ENCODE data around the gene B3GNT9.

Gene B3GNT9, protein sequence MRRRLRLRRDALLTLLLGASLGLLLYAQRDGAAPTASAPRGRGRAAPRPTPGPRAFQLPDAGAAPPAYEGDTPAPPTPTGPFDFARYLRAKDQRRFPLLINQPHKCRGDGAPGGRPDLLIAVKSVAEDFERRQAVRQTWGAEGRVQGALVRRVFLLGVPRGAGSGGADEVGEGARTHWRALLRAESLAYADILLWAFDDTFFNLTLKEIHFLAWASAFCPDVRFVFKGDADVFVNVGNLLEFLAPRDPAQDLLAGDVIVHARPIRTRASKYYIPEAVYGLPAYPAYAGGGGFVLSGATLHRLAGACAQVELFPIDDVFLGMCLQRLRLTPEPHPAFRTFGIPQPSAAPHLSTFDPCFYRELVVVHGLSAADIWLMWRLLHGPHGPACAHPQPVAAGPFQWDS

DNA sequence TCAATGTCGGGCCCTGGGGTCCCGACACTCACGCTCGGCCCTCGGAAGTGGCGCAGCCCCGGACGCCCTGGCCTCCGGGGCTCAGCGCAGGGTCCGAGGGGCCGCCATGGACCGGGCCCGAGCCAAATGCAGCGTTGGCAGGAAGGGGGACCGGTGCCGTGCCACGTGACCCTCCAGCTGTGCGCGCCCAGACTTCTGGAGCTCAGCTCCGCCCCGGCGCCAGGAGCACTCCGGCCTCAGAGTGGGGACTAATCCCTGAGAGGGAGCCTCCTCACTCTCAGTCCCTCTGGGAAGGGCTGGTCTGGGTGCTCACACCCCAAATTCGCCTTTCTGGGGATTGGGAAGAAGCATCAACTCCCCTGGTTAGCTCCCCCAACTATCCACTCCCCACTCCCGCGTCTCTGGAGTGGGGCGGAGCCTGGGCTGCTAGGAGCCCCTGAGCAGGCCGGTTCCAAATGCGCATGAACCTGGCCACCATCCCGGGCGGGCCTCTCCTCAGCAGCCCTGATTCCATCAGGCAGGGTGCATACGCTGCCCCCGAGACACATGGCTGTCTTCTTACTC lies at the start of gene B3GNT9:
Gene B3GNT9, minus strand, starts transcription at position 166 of the 564 bp plus-strand sequence. CDS start 513 bp downstream, outside the sequence.
- no peak for DNase-seq

DNA sequence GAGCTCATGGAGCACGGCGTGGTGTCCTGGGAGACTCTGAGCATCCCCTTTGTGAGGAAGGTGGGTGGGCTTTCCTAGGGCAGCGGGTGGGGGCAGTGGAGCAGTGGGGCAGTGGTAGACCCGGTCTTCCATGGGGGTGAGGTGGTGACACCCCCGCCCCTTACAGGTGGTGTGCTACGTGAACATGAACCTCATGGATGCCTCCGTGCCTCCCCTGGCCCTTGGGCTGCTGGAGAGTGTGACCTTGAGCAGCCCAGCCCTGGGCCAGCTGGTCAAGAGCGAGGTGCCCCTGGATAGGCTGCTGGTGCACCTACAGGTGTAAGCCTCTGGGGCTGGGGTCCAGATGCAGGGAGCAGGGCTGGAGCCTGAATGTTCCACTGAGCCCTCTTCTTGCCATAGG lies 49.7 kb upstream of the B3GNT9 start:
- DNase-seq, result no peak

DNA sequence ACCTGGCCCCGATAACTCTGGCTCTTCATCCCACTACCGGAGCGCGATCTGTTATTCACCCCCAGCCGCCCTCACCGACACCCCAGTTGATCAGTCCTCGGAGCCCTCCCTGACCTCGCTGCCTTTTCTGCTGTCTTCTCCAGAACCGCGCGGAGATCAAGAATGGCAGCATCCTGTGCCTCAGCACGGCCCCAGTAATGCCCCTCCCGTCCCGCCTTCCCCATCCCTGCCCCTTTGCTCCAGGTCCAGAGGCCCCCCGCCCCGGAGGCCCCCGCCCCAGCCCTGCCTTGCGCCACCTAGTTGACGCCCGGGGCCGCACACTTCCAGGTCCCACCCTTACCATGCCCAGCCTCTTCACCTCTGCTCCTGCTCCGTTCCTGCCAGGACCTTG lies 49.0 kb upstream of the B3GNT9 start:
- no peak for DNase-seq

DNA sequence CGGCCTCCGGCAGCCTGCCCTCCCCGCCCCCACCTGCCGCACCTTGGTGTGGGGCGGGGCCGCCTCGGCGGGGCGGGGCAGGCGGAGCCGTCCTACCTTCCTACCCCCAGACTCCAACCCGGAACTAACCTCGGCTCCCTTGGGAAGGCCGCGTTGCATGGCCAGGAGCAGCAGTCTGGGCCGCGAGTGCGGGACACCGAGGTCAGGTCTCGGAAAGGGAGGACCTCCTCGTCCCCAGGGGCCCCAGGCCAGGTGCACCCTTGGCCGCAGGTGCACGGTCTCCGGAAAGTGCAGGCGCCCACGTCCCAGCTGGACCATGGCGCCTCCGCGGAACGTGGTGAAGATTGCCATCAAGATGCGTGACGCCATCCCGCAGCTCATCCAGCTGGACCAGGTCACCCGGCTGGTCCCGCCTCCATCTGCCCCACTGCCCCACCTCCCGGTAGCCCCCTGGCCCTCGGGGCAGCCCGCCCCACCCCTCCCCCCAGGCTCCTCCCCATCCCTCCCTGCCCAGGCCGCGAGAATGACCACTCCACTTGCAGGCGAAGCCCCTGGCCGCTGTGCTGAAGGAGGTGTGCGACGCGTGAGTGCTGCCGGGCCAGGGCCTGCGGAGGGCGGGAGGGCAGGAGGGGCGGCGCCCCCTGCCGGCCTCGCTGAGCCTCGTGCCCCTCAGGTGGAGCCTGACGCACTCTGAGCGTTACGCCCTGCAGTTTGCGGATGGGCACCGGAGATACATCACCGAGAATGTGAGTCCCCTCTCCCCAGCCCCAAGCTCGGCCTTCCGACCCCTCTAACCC lies 48.4 kb upstream of the B3GNT9 start, which contains the start of gene ELMO3:
Gene ELMO3, plus strand, starts transcription at position 121 of the 797 bp plus-strand sequence. Its CDS starts 196 bp downstream, at position 317.
- no peak for DNase-seq

DNA sequence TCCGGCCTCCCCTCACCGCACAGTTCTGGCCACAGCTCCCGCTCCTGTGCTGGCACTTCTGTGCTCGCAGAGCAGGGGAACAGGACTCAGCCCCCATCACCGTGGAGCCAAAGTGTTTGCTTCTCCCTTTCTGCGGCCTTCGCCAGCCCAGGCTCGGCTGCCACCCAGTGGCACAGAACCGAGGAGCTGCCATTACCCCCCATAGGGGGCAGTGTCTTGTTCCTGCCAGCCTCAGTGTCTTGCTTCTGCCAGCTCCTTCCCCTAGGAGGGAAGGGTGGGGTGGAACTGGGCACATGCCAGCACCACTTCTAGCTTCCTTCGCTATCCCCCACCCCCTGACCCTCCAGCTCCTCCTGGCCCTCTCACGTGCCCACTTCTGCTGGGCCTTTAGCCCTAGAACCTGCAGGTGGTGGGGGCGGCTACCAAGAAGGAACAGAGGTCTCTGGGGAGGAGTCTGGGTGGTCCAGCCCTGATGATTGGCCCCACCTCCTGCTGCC lies 47.5 kb upstream of the B3GNT9 start:
- peak; percentile 64 for DNase-seq

DNA sequence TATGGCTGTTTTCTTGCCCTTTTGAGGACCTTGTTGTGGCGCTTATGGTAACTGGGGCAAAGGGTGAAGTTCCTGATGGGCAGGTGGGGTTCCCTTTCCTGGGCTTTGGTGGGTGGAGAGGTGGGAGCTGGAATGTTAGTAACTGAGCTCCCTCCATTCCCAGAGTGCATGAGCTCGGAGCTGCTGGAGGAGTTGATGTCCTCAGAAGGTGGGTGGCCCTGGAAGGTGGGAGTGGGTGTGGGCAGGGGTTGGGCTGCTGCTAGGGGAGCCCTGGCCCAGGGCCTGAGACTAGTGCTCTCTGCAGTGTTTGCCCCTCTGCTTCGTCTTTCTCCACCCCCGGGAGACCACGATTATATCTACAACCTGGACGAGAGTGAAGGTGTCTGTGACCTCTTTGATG lies 46.9 kb upstream of the B3GNT9 start:
- no peak for DNase-seq

DNA sequence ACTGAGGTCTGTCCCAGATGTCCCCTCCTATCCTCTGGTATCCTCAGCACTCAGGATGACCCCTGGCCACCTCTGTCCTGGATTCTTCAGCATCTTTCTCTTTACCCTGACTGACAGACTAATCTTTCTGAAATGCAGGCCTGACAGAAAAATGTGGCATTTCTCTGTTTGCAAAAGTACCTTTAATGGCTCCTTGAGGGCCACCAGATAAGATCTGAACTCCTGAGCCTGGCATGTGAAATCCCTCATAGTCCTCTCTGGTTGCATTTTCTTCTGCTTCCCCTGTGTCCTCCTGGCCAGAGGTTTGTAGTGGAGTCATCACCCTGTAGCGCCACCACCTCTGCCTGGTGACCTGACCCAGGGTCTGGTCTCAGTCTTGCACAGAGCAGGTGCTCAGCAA lies 46.1 kb upstream of the B3GNT9 start:
- no peak for DNase-seq

DNA sequence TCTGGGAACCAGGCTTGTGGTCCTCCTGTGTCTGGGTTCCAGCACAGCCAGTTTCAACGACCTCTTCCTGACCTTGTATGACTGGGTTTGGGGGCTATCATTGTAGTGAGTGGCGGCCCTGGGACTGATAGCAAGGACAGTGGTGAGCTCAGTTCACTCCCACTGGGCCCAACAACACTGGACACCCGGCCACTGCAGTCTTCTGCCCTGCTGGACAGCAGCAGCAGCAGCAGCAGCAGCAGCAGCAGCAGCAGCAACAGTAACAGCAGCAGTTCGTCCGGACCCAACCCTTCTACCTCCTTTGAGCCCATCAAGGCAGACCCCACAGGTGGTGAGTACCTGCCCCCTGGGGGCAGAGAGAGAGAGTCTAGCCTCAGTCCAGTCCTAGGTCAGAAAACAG lies 44.9 kb upstream of the B3GNT9 start:
- DNase-seq, result no peak

DNA sequence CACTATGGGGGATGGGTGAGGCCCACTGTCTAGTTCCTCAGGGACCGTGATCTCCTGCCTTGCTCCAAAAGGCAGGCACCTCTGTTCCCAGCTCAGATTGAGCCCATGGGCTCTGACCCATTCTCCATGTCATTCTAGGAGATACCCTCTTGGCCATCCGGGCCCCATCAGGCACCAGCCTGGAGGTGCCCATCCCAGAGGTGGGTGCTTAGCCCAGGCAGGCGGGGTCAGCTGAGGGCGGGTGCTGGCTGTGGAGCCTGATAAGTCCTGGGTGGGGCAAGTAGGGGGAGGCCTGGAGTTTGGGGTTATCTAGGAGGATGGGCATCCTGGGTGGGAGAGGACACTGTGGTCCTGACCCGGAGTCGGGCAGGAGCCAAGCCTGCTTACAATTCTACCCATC lies 43.5 kb upstream of the B3GNT9 start:
- DNase-seq, result no peak

DNA sequence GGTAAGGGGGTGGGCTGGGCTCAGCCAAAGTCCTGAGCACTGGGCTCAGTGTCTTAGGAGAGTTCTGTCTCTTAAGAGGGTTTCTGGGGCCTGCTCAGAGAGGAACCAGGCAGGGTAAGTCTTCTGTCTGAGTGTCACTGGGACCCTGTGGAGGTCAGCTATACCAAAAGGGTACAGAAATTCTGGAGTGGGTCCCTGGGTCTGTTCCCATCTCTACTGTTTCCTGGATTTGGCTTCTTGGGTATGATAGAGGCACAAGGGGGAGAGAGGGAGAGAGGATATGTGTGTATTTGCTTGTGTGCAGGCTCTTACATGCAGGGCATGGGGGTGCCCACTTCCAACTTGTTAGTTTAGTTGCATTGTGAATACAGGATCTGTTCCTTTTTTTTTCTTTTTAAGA lies 42.7 kb upstream of the B3GNT9 start:
- no peak for DNase-seq

DNA sequence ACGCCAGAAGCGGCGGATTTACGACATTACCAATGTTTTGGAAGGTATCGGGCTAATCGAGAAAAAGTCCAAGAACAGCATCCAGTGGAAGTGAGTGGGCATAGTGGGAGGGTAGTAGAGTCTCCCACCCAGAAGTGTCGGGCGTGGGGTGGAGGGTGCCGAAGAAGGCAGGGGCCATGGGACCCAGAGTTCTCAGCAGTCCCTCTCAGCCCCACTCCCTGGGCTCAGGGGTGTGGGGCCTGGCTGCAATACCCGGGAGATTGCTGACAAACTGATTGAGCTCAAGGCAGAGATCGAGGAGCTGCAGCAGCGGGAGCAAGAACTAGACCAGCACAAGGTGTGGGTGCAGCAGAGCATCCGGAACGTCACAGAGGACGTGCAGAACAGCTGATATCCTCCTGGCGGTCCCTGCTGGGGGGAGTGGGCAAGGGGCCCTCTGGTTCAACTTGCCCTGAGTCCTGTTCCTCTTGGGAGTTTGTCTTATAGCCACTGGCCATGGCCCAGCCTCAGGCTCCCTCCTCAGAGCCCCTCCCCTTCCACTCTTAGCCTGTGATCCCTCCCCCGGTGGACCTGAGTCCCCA lies 42.1 kb upstream of the B3GNT9 start:
- no peak for DNase-seq

DNA sequence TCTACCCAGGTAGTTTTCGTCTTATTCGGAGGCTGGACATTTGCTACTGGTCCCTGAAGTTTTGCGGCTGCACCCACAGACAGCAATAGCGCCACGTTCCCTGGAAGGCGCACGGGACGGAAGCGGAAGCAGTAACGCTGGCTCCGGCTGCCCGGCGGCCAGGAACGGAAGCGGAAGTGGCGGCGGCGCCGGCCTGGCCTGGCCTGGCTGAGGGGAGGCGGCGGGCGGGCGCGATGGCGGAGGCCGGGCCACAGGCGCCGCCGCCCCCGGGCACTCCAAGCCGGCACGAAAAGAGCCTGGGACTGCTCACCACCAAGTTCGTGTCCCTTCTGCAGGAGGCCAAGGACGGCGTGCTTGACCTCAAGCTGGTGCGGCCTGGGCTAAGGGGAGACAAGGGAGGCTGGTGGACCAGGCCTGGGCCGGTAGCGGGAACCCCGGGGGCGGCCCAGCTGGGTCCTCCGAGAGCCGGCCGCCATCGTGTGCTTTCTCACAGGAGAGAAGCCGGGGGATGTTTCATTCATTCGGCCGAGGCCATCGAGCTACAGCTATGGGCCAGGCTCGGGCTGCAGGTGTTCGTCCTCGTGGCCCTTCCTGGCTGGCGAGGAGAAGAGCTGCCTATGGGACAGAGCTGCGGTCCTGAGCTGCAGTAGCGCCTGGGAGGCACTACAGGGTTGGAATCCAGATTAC lies 41.3 kb upstream of the B3GNT9 start, which contains the start of gene E2F4:
Gene E2F4, plus strand, starts transcription at position 161 of the 687 bp plus-strand sequence. Its CDS starts 73 bp downstream, at position 234.
- peak; percentile 96 for DNase-seq

DNA sequence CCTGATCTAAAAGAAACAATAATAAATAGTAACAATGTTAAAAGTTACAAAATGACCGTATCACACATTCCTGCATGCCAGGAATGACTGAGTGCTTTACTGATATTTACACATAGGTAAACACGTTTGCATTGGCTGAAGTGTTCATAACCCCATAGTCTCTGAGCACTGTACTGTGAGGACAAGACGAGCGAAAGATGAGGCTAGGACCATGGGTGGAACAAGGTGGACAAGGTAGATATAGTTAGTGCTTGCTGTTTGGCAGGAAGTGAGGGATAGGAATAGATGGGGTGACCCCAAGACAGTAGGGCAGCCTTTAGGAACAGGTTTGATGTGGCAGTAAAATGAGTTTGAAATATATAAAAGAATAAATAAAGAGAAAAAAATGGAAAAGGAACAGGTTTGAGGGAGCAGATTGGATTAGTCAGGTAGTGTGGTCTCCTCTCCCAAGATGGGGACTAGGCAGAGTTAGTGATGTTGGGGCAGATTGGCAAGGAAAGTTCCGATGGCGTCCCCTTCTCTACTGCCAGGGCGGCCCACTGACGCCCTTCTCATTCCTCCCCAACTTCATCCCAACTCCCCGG lies 40.7 kb upstream of the B3GNT9 start:
- no peak for DNase-seq

DNA sequence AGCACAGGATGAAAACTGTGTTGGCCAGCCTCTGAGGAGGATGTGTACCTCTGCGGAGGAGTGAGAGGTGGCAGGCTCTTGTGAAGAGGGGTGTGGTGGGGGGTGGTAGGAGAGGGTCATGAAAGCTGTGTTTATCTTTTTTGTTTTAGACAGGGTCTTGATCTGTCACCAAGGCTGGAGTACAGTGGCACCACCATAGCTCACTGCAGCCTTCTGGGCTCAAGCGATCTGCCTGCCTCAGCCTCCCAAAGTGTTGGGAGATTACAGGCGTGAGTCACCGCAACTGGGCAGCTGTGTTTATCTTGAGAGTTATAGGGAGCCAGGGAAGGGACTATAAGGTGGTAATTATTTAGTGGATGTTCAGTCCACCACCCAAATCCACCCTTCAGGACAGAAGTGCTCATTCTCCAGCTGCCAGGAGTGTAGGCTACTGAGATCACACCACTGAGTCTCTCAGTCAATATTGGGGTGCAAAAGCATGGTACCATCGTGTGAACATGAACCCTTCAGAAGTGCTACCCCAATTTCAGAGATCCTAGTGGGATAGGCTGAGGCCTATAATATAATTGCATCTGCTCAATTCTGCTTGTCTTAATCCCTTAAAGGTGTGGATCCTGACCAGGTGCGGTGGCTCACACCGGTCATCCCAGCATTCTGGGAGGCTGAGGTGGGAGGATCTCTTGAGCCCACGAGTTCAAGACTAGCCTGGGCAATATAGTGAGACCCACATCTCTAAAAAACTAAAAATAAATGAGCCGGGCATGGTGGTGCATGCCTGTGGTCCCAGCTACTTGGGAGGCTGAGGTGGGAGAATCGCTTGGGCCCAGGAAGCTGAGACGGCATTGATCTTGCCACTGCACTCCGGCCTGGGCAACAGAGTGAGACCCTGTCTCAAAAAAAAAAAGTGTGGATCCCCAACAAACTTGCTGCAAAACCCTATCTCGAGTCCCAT lies 39.9 kb upstream of the B3GNT9 start:
- no peak for DNase-seq

DNA sequence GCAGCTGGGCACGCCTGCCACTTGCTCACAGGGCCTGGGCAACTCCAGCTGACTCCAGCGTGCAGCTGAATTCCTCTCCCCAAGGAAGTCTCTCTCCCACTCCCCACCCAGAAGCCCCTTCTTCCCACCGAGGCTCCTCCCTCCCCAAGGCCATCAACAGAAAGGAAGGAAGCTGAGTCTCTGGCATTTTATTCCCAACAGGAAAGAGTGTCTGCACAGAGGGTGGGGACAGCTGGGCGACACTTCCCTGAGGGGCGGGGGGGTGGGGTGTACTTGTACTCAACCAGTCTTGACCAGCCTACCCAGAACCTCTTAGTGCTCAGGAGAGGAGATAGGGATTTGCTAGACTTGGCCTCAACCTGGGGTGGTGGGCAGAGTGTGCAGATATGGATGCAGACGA lies 39.2 kb upstream of the B3GNT9 start, which contains the start of gene EXOC3L1:
Gene EXOC3L1, minus strand, starts transcription at position 96 of the 400 bp plus-strand sequence. CDS start 460 bp downstream, outside the sequence.
- no peak for DNase-seq

DNA sequence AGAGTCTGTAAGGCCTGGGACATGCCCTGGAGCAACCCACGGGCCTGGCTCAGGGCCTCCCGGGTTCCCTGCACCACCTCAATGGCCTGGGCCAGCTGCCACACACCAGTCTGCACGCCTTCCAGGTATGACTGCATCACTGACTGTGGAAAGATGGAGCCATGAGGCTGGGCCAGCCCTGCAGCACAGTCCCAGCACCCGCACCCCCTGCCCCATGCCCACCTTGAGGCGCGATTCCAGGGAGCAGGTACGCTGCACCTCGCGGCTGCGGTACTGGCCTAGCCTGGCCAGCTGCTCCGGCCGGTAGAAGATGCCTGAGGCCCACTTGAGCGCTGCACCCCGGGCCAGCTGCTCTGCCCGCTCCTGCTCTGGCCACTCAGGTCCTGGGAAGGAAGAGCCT lies 38.0 kb upstream of the B3GNT9 start:
- DNase-seq, result no peak

DNA sequence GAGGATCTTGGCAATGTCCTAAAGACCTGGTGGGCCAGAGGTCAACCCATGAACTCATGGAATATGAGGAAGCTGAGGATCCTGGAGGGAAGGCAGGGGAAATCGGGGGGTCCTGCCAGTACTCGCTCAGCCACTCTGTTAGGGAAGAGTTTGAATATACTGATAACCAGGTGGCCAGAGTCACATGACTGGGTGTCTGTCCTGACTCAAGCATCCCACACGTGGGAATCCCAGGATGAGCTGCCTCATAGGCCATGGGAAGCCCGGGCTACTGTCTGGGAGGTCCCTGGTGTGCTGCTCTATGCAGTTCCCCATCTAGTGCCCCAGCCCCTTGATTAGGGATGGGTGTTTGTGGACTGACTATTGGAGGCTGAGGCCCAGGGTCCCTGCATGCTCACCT lies 37.5 kb upstream of the B3GNT9 start:
- DNase-seq, result peak; percentile 25

DNA sequence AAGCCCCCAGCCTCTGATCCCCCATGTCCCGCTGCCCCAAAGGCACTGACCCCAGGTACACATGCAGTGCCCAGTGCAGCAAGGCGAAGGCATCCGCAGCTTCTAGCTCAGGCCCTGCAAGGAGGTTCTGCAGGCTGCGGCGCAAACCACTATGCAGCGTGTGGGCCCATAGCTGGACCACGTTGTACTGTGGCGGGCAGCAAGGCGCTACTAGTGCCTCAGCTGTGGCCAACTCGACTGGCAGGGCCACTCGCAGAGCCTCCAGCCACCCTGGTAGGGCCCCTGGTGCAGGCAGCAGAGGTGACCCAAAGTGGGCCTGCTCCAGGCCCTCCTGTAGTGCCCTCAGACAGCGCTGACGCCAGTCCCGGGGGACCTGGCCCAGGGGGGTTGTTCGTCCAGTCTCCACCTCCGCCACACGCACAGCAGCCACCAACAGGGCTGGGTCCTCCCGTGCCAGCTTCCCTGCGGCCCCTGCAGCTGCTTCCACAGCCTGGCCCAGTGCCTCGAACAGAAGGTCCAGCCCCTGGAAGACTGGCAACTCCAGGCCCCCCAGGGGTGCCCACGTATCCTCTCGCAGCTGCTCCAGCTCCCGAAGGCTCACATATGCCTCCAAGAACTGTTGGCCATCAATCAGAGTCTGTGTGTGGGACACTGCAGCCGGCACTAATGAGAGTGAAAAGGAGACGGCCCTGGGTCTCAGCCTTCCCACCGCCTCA lies 36.5 kb upstream of the B3GNT9 start:
- DNase-seq, result no peak

DNA sequence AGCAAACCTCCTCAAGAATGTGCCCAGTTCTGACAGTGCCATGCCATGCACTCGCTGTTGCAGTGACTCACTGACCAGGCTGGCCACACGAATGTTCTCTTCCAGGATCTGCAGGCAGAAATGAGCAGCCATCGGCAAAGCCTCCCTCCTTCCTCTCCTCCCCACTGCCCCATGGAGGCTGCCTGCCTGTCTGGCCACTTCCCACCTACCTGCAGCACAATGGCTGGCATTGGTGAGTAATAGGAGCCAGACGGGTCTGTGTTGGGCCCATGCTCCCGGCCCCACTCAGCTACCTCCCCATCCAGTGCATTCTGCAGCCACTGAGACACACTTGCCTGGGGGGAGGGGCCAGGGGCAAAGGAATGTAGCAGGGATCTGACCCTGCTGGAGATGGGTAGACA lies 35.8 kb upstream of the B3GNT9 start:
- no peak for DNase-seq

DNA sequence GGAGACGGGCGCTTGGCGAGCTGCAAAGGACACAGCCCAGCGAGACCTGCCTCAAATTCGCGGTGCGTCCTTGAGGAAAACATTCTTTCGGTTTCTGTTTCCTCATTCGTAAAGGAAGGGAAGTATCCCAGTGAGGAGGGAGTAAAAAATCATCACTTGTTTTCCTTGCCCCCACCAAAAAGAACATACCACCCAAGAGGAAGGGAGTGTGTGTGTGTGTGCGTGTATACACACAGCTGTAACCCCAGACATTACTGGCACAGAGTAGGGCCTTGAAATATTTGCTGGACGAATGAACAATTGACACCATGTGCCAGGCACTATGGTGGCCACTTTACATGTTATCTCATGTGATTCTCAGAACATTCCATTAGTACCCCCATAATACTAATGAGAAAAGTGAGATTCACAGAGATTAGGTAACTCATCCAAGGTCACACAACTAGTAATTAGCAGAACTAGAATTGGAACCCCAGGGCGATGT lies 34.9 kb upstream of the B3GNT9 start:
- DNase-seq, result no peak

Data from suppressor macrophage treated with lipopolysaccharide for 4 hours (primary cell).